Myocyte (in vitro differentiated cells): ENCODE results near the gene DCX. TPM values are rescaled to one million over a fixed set of nuclear protein-coding genes. Genes with fewer than 3 reads are reported as not detected.
"Not testable (repeated sequence)": the region's sequence is repeated elsewhere in the genome, so short reads cannot be mapped to it uniquely, and the experiment has no call there.

Experiments
- DNase-seq: peaks from one replicate; pipeline ENCODE4 v3.0.0-alpha.2; 2012; ENCODE audit warnings: low read depth
- total RNA-seq: library from RNA; depleted of rRNA; stranded (reverse); fragments of >200 nt; gene quantifications from 2 replicates; pipeline ENCODE4 v1.2.3, GENCODE V29; 2014

The DCX gene
- total RNA-seq, 1 donor from 2014 or later: not detected

DNA sequence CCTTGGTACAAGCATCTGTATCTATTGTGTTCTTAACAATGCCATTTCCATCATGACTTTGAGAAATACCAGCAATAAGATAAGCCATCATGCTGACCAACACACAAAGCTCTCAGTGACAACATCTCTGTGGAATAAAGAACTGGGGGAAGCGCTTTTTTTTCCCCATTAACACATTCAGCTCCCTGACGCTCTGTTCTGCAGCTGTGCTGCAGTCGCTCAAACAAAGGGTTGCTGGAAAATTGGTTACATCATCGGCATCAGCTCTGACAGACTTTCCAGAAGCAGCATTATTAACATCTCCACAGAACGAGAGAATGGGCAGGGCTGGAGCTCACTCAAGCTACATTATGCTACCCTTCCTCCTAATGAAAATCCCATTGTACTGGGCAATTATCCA, 39.9 kb downstream of the DCX start:
- DNase-seq: no peak

DNA sequence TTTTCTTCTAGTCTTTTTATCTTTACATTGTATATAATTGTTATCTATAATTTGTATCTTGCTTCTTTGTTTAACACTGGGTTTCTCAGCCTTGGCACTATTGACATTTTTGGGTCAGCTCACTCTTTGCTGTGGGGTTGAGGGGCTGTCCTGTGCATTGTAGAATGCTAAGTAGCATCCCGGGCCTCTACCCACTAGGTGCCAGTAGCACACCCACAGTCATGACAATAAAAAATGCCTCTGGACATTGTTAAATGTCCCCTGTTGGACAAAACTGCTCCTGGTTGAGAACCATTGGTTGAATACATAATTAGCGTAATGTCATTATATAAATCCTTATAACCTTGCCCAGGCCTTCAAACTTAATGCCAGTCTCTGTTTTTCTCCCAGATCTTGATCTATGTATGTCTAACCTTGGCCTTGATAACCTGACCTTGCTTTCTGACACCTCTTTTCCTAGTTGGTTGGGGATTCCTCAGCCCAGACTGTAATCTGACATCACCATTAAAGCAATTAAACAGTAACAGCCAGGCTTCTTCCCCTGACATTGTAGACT, 46.1 kb downstream of the DCX start:
- no peak for DNase-seq

DNA sequence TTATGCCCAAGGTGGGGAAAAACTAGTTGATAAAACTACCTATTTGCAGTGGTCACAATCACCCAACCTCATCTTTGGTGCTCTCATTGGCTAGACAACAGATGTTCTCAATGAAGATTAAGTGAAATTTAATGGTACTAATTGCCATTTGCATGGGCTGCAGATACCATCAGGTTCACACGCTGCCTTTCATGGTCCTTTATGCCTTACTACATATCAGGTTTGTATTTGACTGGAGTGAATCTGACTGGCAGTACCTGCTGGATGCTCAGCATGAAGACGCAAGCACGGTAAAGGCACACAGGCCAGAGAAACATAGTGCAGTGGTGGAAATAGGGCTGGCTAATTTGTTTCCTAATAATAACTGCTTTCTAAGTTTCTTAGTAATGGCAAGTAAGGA, 48.3 kb downstream of the DCX start:
- no peak for DNase-seq

DNA sequence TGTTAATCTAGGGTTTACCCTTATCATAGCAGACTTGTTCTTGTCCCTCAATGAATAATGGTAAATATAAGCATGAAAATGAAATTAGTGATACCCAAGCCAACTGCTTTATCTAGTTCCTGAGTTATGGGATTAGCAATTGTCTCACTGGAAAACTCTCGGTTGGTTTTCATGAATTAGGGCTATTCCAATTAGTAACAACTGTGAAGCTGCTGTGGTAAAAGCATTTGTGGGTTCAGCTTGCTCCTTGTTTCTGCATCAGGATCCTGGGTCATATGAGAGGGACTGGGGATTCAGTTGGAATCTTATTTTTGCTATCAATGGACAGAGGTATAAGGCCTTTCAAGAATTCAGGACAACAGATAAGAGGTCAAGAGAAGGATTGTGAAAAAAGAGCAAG, 50.2 kb downstream of the DCX start:
- no peak for DNase-seq

DNA sequence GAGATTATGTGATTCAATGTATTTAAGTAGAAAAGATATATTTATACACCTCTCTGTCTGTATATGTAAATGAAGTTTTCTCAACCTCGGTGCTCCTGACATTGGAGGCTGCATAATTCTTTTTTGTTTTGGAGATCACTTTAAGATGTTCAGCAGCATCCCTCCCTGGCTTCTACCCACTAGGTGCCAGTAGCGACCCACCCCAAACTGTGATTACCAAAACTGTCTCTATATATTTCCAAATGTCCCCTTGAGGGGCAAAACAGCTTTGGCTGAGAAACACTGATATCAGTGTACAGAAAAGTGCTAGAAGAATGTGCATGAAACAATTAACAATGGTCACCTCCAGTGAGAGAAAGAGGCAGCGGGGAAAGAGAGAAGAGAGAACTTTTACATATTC, 51.2 kb downstream of the DCX start:
- no peak for DNase-seq

DNA sequence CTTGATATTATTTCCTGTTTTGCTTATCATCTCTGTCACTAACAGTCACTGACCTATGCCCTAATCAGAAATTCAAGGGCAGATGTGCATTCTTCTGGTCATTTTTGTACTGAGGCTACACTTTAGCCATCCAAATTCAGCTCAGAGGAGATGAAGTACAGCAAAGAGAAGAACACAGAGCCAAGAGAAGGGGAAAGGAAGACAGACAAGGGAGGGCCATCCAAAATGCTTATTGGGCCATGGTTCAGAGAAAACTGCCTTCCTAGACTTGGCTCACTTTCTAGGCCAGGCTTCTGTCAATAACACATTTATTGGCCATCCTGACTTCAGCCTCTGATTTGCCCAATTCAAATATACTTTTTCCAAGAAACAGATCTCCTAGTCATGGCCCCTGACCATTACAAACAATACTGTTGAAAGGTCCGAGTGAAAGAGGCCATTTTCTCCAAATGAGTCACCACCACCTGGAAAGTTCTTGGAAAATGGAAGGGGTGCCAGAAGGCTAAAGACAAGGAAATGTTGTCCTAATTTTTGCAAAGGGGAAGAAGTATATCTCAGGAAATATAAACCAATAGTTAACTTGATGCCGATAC, 56.4 kb downstream of the DCX start:
- no peak for DNase-seq

DNA sequence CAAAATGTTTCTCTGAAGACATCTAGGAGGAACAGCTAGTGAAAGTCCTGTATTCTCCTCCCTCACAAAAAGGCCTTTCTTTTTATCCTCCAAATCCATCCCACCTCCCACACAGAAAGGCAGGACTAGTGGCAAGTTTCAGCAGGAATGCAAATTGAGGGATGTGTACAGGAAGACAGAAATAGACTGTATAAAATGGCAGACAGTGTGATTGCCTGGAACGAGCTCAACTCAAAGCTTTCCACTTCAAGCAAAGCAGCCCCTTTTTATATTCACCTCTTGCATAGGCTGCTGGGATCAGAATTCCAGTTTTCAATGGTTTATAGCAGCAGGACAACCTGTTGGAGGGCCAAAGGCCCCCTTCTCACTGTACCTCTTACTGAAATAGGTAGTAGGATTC, 57.5 kb downstream of the DCX start:
- no peak for DNase-seq

DNA sequence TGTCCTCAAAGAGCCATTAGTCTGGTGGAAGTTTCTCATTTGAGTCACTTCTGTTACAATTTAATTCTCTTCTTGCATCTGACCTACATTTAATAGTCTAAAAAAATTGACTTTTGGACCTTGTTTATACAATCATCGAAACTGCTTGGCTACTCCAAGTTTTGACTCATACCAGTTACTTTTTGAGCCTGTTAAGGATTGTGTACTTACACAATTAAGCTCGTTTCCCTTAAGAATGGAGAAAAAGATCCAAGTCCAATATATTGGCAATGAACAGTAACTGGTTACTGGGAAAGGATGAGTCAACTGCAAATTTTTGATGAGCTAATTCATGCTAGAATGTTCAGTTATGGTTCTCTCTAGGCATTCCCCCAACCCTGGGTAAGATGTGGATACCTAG, 58.2 kb downstream of the DCX start:
- no peak for DNase-seq

DNA sequence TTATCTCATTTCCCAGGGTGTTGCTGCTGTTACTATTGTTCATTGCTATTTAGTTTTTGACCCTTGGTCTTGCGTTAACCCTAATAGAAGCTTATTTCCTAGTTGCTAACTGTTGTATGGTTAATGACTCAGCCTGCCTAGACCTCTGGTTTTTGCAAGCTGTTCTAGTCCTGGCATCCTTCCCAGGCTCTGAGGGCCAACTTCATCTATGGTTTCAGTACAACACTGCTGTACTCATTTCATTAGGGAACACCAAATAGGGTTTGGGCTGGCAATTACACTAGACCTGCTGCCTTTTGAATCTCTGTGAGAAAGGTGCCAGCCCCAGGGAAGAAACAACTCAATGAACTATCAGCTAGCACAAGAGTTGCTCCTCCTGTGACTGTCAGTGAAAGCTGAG, 59.6 kb downstream of the DCX start:
- DNase-seq: no peak

DNA sequence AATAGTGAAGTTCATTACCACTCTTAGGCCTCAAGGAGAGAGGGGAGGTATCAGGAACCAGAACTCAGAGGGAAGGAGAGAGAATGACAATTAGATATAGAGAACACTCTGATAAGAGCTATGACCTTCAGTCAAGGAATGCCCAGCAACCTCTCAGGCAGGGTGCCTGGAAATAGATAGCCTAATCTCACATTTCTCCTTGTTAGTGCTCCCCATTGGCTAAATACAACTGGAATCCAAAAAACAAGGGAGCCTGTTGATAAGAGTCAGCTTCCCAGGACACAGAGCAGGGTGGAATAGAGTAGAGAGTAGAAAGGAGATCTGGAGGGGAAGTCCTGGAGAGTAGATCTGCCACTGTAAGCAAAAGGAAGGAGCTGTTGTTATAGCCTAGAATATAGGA, 62.1 kb downstream of the DCX start:
- DNase-seq: no peak

DNA sequence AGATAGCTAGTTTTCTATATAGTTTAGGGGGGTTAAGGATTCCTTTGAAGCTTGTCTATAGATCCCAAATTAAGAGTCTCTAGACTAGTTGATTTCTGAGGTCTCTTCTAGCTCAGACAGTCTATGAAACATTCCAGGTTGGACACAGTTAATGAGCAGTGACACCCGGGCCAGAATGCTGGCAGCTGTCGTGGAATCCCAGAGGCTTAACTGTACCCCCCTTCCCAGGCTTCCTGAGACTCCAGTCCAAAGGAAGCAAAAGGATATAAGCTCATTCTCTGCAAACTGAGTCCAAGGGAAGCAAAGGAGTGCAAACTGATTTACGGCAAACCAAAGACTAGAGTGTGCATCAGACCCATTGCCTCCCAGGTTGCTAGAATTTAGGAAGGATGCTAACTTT, 62.9 kb downstream of the DCX start:
- DNase-seq: no peak

DNA sequence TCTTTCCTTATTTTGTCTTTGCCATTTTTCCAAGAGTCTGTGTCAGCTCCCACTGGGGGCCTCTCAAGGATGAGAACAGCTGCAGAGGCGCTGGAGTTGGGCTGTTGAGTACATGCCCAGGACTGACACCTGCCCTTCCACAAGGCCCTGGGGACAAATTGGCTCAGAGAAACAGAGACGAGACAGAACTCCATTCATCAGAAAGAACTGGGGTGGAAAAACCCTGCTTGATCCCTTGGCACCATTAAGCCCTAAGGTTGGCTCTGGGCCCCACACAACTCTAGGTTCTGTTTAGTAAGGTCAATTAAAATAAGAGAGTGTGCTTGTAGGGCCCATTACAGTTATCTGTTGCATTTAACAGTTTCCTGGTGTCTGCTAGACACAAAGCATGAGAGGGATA, 63.6 kb downstream of the DCX start:
- no peak for DNase-seq

DNA sequence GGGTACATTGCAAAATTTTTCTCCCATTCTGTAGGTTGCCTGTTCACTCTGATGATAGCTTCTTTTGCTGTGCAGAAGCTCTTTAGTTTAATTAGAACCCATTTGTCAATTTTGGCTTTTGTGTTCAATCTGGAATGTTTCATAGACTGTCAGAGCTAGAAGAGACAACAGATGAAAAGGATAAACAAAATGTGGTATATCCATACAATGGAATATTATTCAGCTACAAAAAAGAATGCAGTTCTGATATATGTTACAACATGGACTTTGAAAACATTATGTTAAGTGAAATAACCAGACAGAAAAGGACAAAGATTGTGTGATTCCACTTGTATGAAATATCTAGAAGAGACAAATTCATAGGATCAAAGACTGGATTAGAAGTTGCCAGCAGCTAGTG, 65.8 kb downstream of the DCX start:
- not testable (repeated sequence) for DNase-seq

DNA sequence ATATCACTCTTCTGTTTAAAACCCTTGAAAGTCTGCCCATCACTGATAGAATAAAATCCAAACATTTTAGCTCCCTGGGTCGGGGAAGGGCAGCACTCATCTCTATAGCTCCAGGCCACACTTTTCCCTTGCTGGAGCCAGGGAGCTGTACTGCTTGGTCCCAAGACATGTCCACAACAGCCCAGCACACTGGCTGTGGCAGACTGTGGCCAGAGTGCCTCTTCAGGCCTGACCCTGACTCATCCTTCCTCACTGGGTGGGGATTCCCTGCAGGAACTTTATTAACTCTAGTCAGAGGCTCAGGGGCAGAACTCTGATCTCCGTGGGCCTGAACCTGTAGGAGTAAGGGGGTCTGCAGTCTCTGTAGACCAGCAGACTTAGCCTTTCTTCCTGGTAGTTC, 71.9 kb downstream of the DCX start:
- DNase-seq: no peak

DNA sequence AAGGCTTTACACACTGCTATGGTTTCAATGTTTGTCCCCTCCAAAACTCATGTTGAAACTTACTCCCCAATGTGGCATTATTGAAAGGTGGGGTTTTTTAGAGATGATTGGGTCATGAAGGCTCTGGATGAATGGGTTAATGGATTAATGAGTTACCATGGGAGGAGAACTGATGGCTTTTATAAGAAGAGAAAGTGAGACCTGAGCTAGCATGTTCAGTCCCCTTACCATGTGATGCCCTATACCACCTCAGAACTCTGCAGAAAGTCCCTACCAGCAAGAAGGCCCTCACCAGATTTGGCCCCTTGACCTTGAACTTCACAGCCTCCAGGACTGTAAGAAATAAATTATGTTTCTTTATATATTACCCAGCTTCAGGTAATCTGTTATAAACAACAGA, 72.8 kb downstream of the DCX start:
- DNase-seq: no peak

DNA sequence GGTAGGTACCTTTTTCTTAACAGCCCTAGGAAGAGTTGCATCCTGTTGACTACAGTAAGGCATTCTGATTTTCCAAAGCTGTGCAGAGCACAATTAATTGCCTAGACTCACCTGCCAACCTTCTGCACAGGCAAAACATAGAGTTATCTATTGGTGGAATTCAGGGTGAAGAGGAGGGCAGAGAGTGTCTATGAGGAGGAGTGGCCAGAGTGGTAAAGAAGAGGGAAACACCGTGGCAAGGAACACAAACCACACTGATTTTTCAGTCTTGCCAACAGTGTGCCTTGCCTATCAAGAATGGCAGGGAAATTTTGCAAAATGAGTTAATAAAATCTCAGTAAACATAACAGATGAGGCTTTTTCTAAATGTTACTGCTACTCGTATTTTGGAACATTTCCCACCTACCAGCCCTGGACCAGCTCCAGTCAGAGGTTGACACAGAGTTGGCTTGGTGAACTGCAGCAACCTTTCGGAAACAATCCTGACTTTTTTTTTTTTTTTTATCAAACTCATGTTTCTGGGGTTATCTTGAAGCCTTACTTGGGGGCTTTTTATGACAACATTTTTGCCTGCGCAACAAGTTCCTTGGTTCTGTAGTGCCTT, 73.8 kb downstream of the DCX start:
- DNase-seq: no peak

DNA sequence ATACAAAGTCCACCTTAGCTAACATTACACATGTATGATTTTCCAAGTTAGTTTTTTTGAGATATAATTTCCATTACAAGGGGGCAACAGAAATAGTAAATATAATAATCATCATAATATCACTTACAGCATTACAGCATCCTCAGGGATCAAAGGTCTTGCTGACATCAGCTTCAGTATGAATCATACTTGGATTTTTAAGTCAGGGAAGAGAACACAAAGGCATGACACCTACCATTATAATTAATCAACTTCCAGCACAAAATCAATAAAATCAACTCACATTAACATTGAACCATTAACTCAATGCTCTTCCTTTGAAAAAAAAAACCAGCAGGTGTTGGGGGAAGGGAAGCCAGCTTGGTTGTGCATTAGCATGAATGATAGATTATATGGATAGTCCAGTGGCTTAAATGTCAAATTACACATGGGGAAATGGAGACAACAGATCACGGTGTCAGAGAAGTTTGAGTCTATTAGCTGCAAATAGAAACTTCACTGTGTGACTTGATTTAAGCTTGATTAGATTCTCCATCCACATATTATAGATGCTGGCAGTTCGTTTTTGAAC, 74.8 kb downstream of the DCX start:
- DNase-seq: no peak

DNA sequence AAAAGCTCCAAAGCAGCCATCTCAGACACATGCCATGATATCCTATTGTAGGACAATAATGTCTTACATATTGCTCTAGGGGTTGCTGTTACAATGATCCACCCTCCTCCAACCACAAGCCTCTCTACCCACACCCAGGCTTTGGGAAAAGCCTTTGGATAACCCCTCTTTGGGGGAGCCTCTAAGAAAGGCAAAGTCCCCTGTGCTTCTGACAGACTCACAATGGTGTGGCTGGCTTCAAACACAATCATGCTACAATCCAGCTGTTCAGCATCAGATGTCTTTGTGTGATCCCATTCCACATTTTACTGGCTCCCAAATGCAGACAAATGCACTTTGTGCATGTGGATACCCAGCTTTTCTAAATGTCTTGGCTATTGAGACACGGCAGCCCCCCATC, 75.9 kb downstream of the DCX start:
- no peak for DNase-seq

DNA sequence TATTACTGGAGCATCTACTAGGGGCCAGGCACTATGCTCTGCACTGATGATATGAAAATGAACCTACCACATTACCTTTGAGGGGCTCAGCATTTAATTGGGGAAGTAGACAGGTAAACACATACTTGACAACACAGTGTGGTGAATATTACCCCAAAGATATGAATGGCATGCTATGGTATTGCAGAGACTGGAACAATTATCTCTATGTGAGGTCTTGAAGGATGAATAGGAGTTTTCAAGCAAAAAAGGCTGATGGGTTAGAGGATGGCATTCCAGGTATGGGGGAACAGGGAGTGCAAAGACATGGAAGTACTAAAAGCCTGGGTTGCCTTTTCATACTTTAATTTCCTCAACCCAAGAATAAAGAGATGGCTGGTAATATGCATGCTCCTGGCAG, 82.6 kb downstream of the DCX start:
- no peak for DNase-seq

DNA sequence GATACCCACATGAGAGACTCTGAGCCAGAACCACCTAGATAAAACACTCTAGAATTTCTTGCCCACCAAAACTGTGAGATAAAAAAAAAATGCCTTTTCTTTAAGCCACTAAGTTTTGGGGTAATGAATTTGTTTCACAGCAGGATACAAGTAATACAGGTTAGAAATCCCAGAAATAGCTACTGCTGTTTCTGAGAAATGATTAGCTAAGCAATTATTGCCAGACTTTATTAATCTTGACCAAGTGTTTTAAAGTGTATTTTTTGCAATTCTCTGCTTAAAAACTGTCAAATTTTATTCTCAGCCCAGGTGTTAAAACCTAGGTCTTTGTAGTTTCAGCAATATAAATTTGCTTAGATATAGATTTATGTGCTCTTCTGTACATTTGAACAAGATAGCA, 83.1 kb downstream of the DCX start:
- no peak for DNase-seq

DNA sequence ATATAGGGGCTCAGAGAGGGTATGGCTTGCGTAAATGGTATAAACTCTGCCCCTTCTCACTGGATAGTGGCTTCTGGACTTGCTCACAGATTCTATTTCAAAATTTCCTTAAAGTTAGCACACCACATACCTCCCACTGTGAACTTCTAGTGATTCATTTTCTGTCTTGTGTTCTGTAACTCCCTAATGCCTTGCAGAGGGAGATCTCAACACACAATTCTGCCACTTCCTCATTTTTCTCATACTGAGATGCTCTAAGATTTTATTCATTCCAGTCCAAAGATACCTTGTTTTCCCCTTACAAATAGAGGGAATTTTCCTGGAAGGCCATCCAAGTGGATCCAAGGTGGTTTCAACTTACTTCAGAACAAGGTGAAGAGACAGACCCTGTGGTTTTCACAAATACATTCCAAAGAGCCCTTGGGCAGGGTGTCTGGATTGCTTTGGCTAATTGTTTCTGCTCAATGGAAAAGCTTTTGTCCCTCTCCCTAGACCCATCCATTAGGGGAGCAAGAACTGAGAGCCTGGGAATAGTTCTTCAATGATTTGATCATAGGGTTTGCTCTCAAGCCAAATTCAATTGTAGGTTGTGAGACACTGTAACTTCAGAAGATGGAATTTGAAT, 89.6 kb downstream of the DCX start:
- DNase-seq: no peak

DNA sequence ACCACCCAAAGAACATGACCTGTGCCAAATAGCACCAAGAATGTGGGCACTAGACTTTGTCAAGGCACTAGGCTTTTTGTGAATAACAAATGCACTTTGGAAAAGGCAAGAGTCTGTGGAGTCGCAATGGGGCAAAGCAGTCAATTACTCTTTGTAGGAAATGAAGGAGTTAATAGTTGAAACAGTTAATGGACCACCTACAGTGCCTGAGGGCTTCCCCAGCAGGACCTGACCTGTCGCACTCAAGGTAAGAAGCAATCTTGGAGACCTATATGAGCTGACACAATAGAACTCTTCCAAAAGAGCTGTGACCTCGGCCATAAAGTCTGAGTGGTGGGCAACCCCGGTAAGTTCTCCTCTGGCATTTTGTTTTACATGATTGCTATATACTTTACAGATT, 92.5 kb downstream of the DCX start:
- no peak for DNase-seq

DNA sequence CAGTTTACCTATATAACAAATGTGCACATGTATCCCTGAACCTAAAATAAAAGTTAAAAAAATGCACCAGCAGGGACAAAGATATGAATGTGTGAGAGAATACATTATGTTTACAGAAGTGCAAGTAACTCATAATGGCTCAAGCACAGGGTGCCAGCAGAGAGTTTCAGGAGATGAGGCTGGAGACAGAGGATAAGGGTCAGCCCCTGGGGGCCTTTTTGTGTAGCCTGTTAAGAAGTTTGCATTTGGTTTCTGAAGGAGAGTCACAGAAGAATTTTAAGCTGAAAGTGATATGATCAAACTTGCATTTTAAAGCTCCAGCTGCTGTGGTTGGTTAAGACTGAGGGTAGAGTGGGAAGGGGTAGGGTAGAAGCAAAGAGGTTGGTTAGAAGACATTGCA, 93.1 kb downstream of the DCX start:
- DNase-seq: no peak
